Karpas-422 (cell line): ENCODE data around the gene TAS1R1. TPM values are rescaled to one million over a fixed set of nuclear protein-coding genes. Genes with fewer than 3 reads are reported as not detected.

Source experiments
- DNase-seq: peaks from one replicate; pipeline ENCODE4 v3.0.0-alpha.2; 2015
- H2AFZ ChIP-seq: fragments of 200-600 bp; sonication (generic); 2 replicates; pipeline ENCODE4 v1.6.1; 2014; ENCODE audit warnings: antibody characterized with exemption, low read length, mixed read lengths
- H3K27ac ChIP-seq: fragments of 200-600 bp; sonication (generic); 2 replicates; pipeline ENCODE4 v1.5.1; 2014; ENCODE audit warnings: mild to moderate bottlenecking, low read length, moderate library complexity
- H3K27me3 ChIP-seq: fragments of 200-600 bp; sonication (generic); 2 replicates; pipeline ENCODE4 v1.6.1; 2014; ENCODE audit warnings: low read length, mixed read lengths
- H3K36me3 ChIP-seq: fragments of 200-600 bp; sonication (generic); 2 replicates; pipeline ENCODE4 v1.6.1; 2014; ENCODE audit warnings: low read length, mixed read lengths; ENCODE audit not compliant: insufficient read depth
- H3K4me1 ChIP-seq: fragments of 200-600 bp; sonication (generic); 2 replicates; pipeline ENCODE4 v1.6.1; 2014; ENCODE audit warnings: mild to moderate bottlenecking, low read length, mixed read lengths
- H3K4me2 ChIP-seq: fragments of 200-600 bp; sonication (generic); 2 replicates; pipeline ENCODE4 v1.6.1; 2014; ENCODE audit warnings: low read length, low read depth, mild to moderate bottlenecking; ENCODE audit not compliant: poor library complexity, severe bottlenecking
- H3K4me3 ChIP-seq: fragments of 200-600 bp; sonication (generic); 2 replicates; pipeline ENCODE4 v1.5.1; 2014; ENCODE audit warnings: mild to moderate bottlenecking, antibody characterized with exemption, low read length, mixed read lengths
- H3K79me2 ChIP-seq: fragments of 200-600 bp; sonication (generic); 2 replicates; pipeline ENCODE4 v1.6.1; 2014; ENCODE audit warnings: mild to moderate bottlenecking, low read length, mixed read lengths
- H3K9ac ChIP-seq: fragments of 200-600 bp; sonication (generic); 2 replicates; pipeline ENCODE4 v1.6.0; 2014; ENCODE audit warnings: low read length
- H3K9me2 ChIP-seq: fragments of 200-600 bp; sonication (generic), shearing (Covaris generic); replicated peaks from 2 replicates; pipeline ENCODE4 v1.6.0; 2014; ENCODE audit warnings: mild to moderate bottlenecking, low read length, moderate library complexity; ENCODE audit not compliant: insufficient read depth
- H3K9me3 ChIP-seq: fragments of 300-700, 200-600 bp; sonication (generic); 2 replicates; pipeline ENCODE4 v1.6.1; 2014; ENCODE audit warnings: low read length, mixed read lengths
- H4K20me1 ChIP-seq: fragments of 200-600 bp; sonication (generic); 2 replicates; pipeline ENCODE4 v1.6.1; 2014; ENCODE audit warnings: mild to moderate bottlenecking, antibody characterized with exemption, low read length, low read depth; ENCODE audit not compliant: insufficient read depth
- total RNA-seq: library from RNA; depleted of rRNA; stranded (reverse); fragments of >200 nt; shearing (Covaris generic); gene quantifications from 2 replicates; pipeline ENCODE4 v1.2.3, GENCODE V29; 2014; ENCODE audit warnings: low replicate concordance

Gene TAS1R1
- total RNA-seq, 1 experiment from 2014 or later, result not detected

DNA sequence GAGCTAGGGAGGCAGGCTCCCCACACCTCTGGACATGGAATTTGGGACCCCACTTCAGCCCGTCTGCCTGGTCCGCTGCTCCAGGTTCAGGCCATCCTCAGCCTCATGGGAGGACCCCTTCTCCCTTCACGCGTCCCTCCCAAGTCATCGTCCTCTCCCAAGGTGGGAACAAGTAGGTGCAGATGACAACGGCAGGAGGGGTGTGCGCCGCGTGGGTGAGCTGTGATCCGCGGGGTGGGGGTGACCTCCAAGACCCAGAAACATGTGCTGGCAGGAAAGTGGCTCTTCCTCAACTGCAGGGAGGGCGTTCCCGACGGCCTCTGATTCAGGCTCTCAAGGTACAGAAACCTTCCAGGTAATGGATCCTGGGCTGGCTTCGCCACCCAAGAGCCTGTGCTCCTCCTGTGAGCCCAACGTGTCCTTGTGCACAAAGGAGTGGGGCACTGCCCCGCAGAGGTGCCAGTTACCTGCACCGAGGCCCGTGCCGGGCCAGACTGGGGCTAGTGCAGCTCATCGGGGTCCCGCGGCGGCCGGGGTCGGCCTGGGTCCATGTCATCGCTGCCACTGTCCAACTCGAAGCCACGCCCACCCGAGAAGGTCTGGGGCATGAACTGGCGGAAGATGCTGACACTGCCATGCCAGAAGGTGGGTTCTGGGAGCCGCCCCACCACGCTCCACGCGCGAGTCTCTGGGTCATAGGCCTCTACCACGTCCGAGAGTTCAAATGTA lies 37.9 kb downstream of the TAS1R1 start:
- H3K27ac ChIP-seq, result no peak overlapping the region
- no peak overlapping the region for H2AFZ ChIP-seq
- DNase-seq, result no peak
- H3K9ac ChIP-seq, result no peak overlapping the region
- H3K27me3 ChIP-seq, result no peaks in the 10 kb centered on the region
- 0 out of 2 replicates have a peak, but pooled peaks cover 9% of the 10 kb centered on the region for H4K20me1 ChIP-seq
- no peak overlapping the region for H3K4me2 ChIP-seq
- H3K36me3 ChIP-seq, result peaks cover 16% of the 10 kb centered on the region
- H3K79me2 ChIP-seq, result no peaks in the 10 kb centered on the region
- H3K4me1 ChIP-seq, result no peaks in the 10 kb centered on the region
- H3K9me3 ChIP-seq, result no peaks in the 10 kb centered on the region
- H3K4me3 ChIP-seq, result no peak overlapping the region
- H3K9me2 ChIP-seq, result no peaks in the 10 kb centered on the region

DNA sequence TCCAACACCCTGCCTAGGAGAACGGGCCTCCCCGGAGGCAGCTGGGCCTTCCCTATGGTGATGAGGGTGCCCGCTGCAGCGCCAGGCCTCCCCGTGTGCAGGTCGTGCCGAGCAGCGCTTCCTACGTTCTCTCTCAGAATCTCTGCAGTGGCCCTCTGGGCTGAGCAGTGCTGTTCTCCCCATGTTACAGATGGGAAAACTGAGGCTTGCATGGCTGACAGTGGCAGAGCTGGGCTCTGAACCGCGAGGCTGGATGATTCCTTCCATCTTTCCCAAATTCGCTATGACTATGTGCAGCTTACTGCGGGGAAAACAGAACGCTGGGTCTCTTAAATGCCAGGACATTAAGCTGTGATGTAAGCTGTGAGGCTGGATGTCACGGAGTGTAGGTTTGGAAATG lies 38.7 kb downstream of the TAS1R1 start:
- no peaks in the 10 kb centered on the region for H3K9me3 ChIP-seq
- 0 out of 2 replicates have a peak, but pooled peaks cover under 1% of the 10 kb centered on the region for H3K79me2 ChIP-seq
- 0 out of 2 replicates have a peak, but pooled peaks cover 9% of the 10 kb centered on the region for H4K20me1 ChIP-seq
- no peaks in the 10 kb centered on the region for H3K4me1 ChIP-seq
- no peak overlapping the region for H3K27ac ChIP-seq
- peaks cover 15% of the 10 kb centered on the region for H3K36me3 ChIP-seq
- no peak for DNase-seq
- no peaks in the 10 kb centered on the region for H3K27me3 ChIP-seq
- no peak overlapping the region for H3K9ac ChIP-seq
- no peak overlapping the region for H3K4me2 ChIP-seq
- H3K4me3 ChIP-seq, result no peak overlapping the region
- H2AFZ ChIP-seq, result no peak overlapping the region
- no peaks in the 10 kb centered on the region for H3K9me2 ChIP-seq

DNA sequence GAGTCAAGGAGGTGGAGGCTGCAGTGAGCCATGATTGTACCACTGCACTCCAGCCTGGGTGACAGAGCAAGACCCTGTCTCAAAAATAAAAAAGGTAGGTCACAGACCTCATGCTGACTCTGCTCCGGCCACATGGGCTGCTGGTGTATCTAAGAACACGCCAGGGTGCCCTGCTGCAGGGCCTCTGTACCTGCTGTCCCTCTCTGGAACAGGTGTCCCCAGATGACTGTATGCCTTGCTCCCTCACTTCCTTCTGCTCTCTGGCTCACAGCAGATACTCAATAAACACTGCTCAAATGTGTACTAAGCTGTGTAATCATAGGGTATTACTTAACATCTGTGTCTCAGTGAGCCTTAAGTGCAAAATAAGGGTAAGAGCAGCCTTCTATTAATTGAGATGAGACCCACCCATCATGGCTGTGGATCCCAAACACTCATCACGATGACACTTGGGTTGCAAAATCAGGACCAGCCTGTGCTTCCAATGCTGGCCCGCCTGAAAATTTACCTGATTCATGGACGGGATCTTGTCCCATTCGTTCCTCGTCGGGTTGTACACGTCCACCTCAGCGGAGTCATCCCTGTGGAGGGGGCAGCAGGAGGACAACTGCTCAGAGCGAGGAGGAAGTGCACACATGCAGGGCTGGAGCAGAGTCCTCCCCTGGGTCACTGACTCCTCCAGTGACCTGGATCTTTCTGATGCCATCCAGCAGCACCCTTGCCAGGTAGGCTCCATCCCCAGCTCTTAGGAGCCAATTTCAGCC lies 40.1 kb downstream of the TAS1R1 start:
- Histone ChIP-seq H3K4me3 (no peak overlapping the region), H3K27me3 (no peaks in the 10 kb centered on the region), H3K27ac (no peak overlapping the region), H3K36me3 (peaks cover 10% of the 10 kb centered on the region; the same call in 1 of the 2 replicates), H3K9ac (no peak overlapping the region), H3K4me2 (no peak overlapping the region), H3K79me2 (peaks cover 12% of the 10 kb centered on the region), H3K4me1 (peaks cover 5% of the 10 kb centered on the region), H3K9me3 (no peaks in the 10 kb centered on the region), H3K9me2 (no peaks in the 10 kb centered on the region), H4K20me1 (0 out of 2 replicates have a peak, but pooled peaks cover 5% of the 10 kb centered on the region), H2AFZ (no peak overlapping the region)
- DNase-seq, result no peak

DNA sequence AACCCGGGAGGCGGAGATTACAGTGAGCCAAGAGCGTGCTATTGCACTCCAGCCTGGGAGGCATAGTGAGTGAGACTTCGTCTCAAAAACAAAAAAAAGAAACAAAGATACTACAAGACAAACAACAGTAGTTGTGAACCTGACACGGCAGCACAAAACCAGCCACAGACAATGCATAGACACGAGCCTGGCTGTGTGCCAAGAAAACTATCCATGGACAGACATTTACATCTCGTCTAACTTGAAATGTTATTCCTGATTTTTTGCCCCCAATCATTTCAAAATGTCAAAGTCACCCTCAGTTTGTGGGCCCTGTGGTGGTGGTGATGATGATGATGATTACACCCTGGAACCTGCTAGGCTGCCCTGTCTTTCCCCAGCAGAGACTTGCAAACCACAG lies 41.2 kb downstream of the TAS1R1 start:
- Histone ChIP-seq H3K9me3 (no peaks in the 10 kb centered on the region), H4K20me1 (0 out of 2 replicates have a peak, but pooled peaks cover 3% of the 10 kb centered on the region), H3K27me3 (no peaks in the 10 kb centered on the region), H3K36me3 (peaks cover 3% of the 10 kb centered on the region; the same call in 1 of the 2 replicates), H3K9ac (no peak overlapping the region), H3K79me2 (peaks cover 24% of the 10 kb centered on the region), H3K4me2 (no peak overlapping the region), H2AFZ (no peak overlapping the region), H3K9me2 (no peaks in the 10 kb centered on the region), H3K4me3 (no peak overlapping the region), H3K4me1 (peaks cover 13% of the 10 kb centered on the region), H3K27ac (no peak overlapping the region)
- no peak for DNase-seq

DNA sequence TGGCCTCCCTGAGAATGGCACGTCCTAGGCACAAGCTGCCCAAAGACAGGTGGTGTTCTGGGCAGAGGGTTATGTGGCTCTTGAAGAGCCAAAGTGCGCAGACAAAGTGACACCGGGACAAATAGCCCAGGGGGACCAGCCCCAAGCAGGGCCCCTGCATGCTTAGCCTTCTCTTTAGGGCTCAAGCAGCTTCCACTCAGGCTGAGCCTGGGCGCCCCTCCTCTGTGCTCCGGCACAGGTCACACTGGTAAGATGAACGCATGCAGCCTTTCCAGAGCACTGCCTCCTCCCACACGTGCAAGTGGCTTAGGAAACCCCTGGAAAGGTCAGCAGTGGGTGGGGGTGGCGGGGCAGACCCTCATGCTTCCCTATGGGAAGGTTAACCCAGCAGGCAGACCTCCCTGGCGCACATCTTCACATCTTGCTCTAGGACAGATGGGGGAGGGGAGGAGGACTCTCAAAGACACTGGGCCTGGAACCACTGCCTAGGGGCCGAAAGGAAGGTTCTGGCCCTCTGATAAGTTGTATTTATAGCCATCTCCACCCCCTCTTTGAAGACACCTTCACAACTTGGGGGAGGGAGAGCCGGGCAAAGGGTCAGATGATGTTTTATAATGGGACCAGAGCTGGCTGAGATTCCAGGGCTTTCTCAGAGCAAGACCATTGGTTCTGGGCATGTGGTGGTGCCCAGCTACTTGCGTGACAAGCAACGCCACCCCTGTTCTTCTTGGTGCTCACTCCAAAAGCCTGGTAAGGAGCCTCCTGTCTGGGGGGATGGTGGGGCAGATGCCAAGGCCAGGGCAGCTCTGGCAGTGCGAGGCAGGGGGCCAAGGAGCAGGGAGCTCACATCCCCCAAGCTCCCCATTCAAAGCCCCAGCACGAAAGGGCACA lies 42.0 kb downstream of the TAS1R1 start:
- H3K9me2 ChIP-seq, result no peaks in the 10 kb centered on the region
- no peak for DNase-seq
- no peak overlapping the region for H2AFZ ChIP-seq
- H4K20me1 ChIP-seq, result 0 out of 2 replicates have a peak, but pooled peaks cover 3% of the 10 kb centered on the region
- no peak overlapping the region for H3K9ac ChIP-seq
- H3K79me2 ChIP-seq, result peaks cover 29% of the 10 kb centered on the region
- no peak overlapping the region for H3K4me3 ChIP-seq
- H3K4me2 ChIP-seq, result no peak overlapping the region
- H3K9me3 ChIP-seq, result no peaks in the 10 kb centered on the region
- H3K36me3 ChIP-seq, result peaks cover 3% of the 10 kb centered on the region; the same call in 1 of the 2 replicates
- H3K27me3 ChIP-seq, result no peaks in the 10 kb centered on the region
- peaks cover 20% of the 10 kb centered on the region for H3K4me1 ChIP-seq
- H3K27ac ChIP-seq, result no peak overlapping the region

DNA sequence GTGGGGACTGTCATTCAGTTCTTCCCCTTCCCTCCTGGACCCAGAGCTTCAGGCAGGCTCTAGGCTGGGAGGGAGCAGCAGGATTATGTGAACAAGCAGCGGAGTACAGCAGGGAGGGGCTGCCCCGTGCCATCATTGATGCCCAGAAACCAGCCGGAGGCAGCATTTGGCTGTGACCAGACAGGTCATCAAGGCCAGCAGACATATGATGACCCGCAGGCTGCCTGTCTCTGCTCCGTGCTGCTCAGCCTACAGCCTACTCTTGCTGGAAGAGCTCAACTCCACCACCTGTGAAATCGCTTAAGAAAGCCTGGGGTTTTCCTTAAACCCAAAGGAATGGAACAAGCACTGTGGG lies 42.6 kb downstream of the TAS1R1 start:
- Histone ChIP-seq H3K79me2 (peaks cover 29% of the 10 kb centered on the region), H3K4me3 (no peak overlapping the region), H4K20me1 (0 out of 2 replicates have a peak, but pooled peaks cover 3% of the 10 kb centered on the region), H3K4me2 (no peak overlapping the region), H3K27ac (no peak overlapping the region), H3K9me2 (no peaks in the 10 kb centered on the region), H3K4me1 (peaks cover 25% of the 10 kb centered on the region), H3K36me3 (peaks cover 3% of the 10 kb centered on the region; the same call in 1 of the 2 replicates), H3K27me3 (no peaks in the 10 kb centered on the region), H3K9ac (no peak overlapping the region), H2AFZ (no peak overlapping the region), H3K9me3 (no peaks in the 10 kb centered on the region)
- DNase-seq, result no peak

DNA sequence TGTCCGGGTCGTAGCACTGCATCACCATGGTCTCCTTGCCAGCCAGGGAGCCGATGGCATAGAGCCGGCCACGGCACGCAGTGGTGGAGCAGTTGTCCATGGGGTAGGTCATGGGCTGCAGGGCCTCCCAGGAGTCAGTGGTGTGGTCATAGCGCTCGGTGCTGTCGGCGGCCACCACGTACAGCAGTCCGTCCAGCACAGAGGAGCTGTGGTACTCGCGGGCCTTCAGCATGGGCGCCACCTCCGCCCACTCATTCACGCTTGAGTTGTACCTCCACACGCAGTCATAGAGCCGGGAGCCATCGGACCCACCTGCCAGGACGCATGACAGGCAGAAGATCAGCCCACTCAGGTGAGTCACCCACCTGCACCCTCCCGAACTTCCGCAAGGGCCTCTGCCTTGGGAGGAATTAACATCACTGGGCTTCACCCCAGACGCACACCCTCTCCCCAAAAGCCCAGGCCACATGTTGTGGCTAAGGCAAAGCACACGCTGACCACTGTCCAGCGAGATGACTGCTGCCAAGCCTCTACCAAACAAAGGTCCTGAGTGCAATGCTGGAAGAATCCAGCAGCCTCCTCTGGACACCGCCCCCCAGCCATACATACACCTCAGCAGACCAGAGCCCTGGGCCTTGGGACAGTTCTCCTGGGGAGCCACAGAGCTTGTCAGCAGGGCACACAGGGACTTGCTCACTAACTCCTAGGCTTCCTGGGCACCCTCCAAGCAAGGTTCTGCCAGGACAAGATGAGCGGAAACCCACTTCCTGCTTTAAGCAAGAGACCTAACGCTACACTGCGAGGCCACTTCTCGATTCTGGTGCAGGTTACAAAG lies 44.3 kb downstream of the TAS1R1 start:
- no peaks in the 10 kb centered on the region for H3K9me3 ChIP-seq
- 0 out of 2 replicates have a peak, but pooled peaks cover 3% of the 10 kb centered on the region for H4K20me1 ChIP-seq
- H3K9me2 ChIP-seq, result no peaks in the 10 kb centered on the region
- no peak overlapping the region for H3K9ac ChIP-seq
- H2AFZ ChIP-seq, result no peak overlapping the region
- no peak for DNase-seq
- no peak overlapping the region for H3K4me3 ChIP-seq
- peaks cover 3% of the 10 kb centered on the region; the same call in 1 of the 2 replicates for H3K36me3 ChIP-seq
- no peak overlapping the region for H3K4me2 ChIP-seq
- H3K4me1 ChIP-seq, result peaks cover 32% of the 10 kb centered on the region
- H3K27ac ChIP-seq, result no peak overlapping the region
- H3K27me3 ChIP-seq, result no peaks in the 10 kb centered on the region
- peaks cover 29% of the 10 kb centered on the region for H3K79me2 ChIP-seq
